GM21423 (cell line): ENCODE measurements around the gene MECR.

Source experiments
- ATAC-seq: cut with Tn5 transposase; IDR thresholded peaks from one replicate; pipeline ENCODE4 v1.9.1; 2021; ENCODE audit warnings: mild to moderate bottlenecking, moderate library complexity; ENCODE audit not compliant: unreplicated experiment

MECR gene

GRCh38 chr1:29208442-29208841 is 22.3 kb downstream of the MECR start:
- ATAC-seq, result no peak

DNA sequence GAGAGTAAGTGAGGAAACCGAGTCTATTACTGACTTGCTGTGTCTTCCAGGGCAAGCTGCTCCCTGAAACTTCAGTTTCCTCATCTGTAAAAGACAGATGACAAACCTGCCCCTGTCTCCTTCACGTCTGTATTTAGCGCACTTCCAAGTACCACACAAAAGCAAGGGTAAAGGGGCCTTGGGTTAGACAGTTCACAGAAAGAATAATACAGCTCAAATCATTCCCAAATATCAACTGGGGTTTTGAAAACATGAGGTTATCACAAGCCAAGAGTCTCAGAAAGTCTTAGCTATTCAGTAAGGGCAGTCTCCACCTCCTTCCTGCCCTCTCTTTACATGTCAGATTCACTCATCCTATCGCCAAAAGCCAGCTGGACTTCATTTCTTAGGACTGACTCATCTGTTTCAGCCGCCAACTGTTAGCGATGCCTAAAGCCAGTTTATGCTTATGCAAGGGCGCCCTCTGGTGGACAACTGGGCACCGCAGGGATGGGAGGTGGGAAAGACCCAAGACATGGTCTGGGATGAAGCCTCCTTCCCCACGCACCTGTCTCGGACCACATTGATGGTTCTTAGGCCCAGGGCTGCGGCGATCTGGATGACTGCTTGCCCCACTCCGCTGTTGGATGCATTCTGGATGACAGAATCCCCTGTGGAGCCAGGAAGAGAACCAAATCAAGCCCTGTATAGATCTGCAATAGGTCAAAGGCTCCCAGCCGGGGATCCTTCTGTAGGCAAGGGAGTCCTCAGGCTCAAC is 28.0 kb downstream of the MECR start:
- peak; percentile 70 for ATAC-seq

DNA sequence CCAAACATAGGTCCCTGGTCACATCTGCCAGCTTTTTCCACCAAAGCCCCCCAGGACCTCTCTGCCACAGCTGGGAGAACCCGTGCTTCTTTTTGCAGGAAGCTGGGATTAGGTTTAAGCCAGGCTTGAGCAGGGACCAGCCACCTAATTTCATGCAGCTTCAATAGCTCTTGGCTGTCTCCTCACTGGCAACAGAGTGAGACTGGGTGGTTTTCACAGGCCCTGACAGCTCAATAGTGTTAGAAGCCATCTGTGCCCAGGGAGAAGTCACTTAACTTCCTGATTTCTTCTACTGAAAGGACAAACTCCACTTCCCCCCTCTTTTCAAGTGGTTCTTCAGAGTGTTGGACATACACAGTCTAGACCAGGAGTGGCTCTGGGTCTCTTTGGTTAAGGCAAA is 28.7 kb downstream of the MECR start:
- no peak for ATAC-seq

GRCh38 chr1:29201595-29202051 is 29.1 kb downstream of the MECR start:
- no peak for ATAC-seq

DNA sequence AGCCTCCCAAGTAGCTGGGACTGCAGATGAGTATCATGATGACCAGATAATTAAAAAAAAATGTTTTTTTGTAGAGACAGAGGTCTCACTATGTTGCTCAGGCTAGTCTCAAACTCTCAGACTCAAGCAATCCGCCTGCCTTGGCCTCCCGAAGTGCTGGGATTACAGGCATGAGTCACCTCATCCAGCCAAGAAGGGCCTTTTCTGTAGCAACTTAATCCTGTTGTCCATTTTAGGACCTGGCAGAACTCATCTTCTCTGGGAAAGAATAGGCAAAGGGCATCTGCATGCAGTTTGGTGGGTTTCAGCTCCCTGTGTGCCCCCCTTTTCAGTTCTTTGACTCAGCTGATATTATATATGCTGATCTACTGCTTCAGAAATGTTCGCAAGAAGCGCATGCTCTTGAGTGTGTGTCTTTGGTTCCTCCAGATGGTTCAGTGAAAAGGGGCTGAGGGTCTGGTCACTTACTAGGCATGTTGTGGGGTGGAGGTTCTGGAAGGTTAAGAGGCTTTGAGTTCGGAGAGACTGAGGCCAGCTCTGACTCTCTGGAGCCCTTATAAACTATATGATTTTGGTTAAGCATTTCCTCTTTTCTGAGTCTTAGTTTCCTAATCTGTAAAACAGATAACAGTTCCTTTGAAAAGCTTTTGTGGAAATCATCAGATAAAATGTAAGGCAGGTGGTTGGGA is 29.7 kb downstream of the MECR start:
- ATAC-seq, result no peak

GRCh38 chr1:29197993-29198392 is 32.7 kb downstream of the MECR start:
- no peak for ATAC-seq

- ATAC-seq, result no peak
Measured at GRCh38 chr1:29197590-29197924, 33.2 kb downstream of the MECR start.

GRCh38 chr1:29196863-29197589 is 33.7 kb downstream of the MECR start:
- no peak for ATAC-seq

DNA sequence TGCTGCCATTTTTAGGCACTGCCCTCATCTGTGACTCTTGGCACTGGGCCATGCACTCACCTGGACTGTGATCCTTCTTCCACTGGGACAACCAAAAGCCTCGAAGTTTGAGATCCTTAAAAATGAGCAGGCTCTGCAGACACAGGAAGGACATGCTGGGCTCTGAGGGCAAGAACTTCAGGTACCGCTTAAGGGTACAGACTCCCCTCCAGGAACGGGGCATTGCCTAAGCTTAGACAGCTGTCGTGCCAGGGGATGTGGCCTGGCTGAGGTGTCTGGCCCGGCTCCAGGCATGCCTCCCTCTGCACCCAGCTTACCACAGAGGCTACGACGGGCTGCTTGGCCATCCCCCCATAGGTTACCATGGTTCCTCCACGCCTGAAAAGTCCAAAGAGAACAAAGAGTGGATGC is 34.8 kb downstream of the MECR start:
- ATAC-seq, result no peak

GRCh38 chr1:29193879-29194455 is 36.8 kb downstream of the MECR start:
- ATAC-seq, result no peak

- no peak for ATAC-seq
Measured at GRCh38 chr1:29190718-29191117, 40.0 kb downstream of the MECR start.

DNA sequence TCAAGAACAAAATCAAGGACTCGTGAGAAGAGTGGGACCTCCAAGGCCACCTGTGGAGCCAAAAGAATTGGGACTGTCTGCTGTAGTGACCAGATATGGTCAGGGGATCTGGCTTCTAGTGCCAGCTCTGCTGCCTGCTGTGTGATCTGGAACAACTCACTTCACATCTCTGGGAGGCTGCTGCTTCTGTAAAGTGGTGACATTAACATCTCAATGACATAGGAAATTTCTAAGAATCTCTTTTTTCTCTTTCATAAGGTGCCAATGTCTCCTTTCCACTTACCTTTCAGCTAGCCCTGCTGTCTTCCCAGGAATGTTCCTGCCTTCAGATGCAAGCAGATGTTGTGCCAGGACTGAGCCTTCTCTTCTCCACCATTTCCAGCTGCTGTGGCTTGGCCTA is 44.0 kb downstream of the MECR start:
- no peak for ATAC-seq

- no peak for ATAC-seq
Measured at GRCh38 chr1:29186252-29186651, 44.5 kb downstream of the MECR start.

- ATAC-seq, result no peak
Measured at GRCh38 chr1:29183287-29183686, 47.4 kb downstream of the MECR start.

DNA sequence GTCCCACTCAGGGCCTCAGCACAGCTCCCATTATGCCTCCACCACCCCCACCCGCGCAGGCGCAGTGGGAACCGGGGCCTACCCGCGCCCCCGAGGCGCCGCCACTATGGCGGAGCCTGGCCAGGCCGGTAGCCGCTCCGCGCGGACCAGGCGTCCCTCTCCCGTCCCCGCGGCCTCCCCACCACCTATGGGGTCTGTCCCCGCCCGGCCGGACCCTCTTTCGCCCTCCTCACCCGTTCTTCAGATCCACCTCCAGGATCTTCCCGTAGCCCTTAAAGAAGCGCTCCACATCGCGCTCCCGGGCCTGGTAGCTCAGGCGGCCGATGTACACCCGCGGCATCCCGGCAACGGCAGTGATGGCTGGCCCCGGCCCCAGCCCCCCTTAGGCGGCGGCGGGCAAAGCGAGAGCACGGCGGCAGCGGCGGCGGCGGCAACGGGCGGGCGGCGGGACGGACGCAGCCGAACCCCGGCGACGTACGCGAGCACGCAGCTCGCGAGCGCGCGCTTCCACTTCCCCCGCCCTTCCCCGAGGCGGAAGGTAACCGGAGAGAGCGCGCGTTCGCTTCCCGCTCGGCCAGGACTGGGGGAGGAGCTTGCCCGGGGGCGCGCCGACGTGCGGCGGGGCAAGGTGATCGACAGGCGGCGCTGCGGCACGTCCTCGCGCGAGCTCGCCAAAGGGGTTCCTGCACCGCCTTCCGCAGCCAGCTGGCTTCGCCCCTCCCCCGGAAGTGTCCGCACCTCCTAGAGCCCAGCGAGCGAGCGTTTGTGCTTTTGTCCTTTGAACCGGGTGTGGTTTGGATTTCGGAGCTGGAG is 49.1 kb downstream of the MECR start, which contains the start of gene SRSF4:
SRSF4 (minus strand) TSS at position 488 of the 813 bp plus-strand sequence; CDS start at position 340, 148 bp downstream.
- peak; percentile 92 for ATAC-seq

GRCh38 chr1:29180497-29181412 is 50.0 kb downstream of the MECR start:
- peak; percentile 1 for ATAC-seq

DNA sequence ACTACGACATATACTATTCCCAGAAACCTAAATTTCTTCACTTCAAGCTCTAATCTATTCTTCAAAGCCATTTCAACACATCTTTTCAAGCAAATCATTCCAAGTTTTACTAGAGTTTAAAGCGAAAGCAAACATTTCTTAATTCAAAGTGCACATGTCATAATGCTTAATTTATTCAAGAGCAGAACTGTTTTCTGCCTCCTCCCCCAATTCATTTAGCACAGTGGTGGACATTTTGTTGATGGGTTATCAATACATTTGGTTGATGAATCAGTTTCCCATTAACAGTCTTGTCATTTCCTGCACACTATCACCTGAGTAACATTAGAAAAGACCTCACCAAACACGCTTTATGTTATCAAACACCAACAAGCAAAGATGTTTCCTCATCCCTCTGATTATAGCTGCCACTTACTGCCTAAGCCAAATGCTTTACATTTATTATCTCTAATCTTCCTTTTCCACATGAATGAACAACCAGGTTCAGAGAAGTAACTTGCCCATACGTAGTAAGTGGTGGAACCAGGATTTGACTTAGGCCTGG is 51.0 kb downstream of the MECR start:
- ATAC-seq, result no peak

GRCh38 chr1:29177022-29177705 is 53.6 kb downstream of the MECR start:
- ATAC-seq, result no peak

DNA sequence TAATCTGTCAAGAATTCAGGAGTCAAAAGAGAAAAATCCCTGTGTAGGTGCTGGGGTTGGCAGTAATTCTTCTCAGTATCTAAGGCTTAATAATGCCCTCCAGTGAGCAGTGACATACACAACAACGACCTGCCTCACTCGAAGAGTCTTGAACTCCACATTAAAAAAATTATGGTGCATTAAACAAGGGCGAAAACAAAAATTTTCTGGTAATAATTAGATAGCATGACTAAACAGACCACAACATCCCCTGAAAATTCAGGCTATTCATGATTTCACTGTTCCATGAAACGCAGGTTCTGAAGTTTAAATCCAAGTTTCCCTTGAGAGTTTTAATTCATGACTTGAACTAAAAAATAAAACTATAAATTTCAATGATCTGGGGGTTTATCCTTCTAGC is 54.2 kb downstream of the MECR start:
- no peak for ATAC-seq
